ENCODE measurements around the gene EFCAB6.

Gene EFCAB6

DNA sequence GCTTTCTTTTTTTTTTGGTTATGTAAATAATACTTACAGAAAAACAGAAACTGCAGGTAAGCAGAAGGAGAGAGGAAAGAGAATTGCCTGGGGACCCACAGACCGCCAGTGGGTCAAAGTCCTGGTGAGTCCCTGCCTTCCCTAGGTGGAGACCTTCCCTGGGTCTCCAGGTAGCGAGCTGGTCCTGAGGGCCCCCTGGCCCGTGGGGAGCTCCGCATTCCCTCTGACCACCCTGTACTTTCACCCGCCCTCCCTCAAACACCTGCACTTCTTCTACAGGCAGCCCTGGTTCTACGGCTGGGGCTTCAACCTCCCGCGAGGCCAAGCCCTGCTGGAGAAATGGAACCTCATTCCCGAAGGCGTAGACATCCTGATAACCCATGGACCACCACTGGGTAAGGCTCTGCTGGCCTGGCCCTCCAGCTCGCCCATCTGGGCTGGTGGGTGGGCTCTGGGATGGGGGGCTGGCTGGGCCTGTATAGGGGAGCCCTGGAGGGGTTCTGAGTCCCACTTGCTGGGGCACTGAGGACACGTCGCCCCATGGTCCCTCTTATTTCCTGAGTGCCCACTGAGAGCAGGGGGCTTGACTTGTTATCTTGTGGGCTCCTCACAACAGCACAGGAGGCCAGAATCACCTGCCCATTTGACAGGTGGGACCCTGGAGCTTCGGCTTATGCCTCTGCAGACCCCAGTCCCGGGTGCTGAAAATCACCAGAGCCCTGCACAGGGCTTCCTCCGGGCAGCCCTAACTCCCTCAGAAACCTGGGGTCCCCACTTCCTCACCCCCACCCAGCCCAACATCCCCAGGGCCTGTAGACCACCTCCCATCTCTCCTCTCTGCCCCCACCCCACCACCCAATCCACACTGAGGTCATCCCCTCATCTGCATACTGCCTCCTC lies 313.9 kb downstream of the EFCAB6 start:
- DNase-seq, result no peak

- DNase-seq, result no peak
Measured at GRCh38 chr22:43493297-43493696, 318.8 kb downstream of the EFCAB6 start.

DNA sequence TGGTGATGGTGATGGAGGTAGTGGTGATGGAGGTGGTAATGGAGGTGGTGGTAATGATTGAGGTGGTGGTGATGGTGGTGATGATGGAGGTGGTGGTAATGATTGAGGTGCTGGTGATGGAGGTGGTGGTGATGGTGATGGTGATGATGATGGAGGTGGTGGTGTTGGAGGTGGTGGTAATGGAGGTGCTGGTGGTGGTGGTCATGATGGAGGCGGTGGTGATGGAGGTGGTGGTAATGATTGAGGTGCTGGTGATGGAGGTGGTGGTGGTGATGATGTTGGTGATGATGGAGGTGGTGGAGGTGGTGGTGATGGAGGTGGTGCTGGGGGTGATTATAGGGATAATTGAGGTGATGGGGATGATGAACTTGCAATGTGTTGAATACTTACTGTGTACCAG lies 320.4 kb downstream of the EFCAB6 start:
- no peak for DNase-seq

DNA sequence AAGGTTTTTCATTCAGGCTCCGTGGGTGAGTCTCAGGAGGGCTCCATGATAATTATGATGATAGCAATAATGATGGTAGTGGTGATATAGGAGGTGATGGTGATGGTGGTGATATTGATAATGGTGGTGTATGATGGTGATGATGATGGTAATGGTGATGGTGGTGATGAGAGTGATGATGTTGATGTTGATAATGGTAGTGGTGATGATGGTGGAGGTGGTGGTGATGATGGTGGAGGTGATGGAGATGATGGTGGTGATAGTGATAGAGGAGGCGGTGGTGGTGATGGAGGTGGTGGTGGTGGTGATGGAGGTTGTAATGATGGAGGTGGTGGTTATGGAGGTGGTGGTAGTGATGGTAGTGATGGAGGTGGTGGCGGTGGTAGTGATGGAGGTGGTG lies 320.9 kb downstream of the EFCAB6 start:
- no peak for DNase-seq

- no peak for DNase-seq
Measured at GRCh38 chr22:43490311-43490710, 321.8 kb downstream of the EFCAB6 start.

- DNase-seq, result no peak
Measured at GRCh38 chr22:43488937-43489336, 323.2 kb downstream of the EFCAB6 start.

DNA sequence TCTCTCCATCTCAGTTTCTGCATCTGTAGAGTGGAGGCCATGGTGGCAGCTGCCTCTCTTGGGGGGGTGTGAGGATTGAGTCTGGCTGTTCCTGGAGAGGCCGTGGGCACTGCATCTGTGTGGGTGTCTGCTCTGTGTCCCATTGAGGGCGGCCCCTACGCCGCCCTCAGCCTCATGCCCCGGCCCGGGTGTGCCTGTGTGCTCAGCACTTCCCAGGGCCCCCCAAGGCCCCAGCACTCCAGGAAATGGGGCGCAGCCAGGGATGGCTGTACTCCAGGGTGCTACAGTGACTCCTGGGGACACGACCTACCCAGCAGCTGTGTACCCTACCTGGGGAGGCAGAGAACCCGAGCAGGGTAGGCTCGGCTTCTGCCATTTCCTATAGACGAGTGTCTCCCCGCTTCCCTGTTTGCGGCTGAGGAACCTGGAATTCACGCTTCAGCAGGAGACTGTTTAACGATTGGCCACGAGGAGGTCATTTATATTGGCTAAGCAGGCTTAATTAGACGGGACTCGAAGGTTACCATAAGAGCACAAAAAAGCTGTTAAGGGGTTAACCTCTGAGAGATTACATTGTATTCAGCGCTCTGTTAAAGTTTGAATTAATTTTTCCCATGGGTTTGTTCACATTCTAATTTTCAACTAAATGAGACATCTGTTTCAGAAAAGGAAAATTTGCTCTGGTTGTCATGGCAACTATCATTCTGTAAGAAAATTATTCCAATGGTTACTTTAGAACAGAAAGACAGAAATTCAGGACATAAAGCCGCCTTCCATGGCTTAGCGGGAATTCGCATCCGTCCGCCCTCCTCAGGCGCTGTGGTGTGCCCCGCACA lies 323.9 kb downstream of the EFCAB6 start:
- no peak for DNase-seq

- DNase-seq, result no peak
Measured at GRCh38 chr22:43487311-43488030, 324.6 kb downstream of the EFCAB6 start.

DNA sequence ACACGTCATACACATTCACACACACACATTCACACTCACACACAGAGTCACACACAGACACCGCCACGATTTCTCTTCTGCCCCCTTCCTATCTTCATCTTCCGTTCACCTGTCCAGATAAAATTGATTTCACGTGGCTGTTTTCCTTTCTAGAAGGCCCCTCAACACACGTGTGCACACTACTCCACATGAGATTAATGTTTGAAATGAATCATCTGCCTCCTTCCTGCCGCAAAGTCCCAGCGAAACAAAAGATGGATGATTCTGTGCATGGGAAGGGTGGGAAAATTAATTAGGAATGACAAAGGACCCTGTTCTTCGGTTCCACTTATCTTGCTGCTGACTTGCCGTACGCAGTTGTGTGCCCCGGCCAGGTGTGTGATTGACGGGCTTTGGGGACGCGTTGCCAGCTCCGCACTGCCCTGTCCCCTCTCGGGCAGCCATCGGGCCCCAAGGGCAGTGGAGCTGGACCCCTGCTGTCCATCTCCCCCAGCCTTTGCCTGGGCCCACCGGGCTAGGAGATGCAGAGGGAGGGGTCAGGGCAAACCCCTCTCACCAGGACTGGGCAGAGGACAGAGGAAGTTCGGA lies 326.5 kb downstream of the EFCAB6 start:
- DNase-seq, result no peak

GRCh38 chr22:43484227-43484626 lies 327.9 kb downstream of the EFCAB6 start:
- no peak for DNase-seq

DNA sequence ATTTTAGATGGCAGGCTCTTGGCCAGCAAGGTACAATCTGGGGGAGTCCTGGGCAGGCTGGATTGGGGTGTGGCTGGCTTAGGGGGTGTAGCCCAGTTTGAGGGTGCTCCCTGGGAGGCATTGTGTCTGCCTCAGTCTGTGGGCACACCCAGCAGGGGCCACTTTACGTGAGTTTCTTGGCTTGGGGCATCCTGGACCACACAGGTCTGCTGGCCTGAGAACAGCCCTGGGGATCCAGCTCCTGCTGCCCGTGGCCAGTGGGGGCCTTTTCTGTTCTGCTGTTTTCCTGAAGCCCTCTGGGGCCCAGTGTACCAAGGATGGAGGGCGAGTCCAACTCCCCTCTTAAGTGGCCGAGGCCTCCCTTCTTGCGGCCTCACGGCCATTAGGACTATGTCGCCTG lies 328.4 kb downstream of the EFCAB6 start:
- DNase-seq, result no peak

DNA sequence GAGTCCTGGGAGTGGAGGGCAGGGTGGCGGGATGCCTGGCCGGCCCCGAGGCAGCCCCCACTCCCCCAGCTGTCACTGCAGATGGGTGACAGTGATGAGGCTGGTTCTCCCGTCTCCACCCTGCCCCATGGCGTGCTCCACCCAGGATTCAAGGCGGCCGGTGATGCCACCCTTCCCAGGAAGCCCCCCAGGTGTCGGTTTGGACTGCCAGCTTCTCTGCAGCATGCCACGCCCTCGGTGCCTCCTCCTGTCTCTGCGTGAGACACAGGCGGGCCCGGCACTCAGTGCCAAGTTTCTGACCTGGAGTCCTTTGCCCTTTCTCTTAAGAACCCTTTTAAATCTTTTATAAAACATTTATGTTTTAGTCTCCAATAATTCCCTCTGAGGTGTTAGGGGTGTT lies 328.8 kb downstream of the EFCAB6 start:
- no peak for DNase-seq

- no peak for DNase-seq
Measured at GRCh38 chr22:43482318-43482625, 329.8 kb downstream of the EFCAB6 start.

DNA sequence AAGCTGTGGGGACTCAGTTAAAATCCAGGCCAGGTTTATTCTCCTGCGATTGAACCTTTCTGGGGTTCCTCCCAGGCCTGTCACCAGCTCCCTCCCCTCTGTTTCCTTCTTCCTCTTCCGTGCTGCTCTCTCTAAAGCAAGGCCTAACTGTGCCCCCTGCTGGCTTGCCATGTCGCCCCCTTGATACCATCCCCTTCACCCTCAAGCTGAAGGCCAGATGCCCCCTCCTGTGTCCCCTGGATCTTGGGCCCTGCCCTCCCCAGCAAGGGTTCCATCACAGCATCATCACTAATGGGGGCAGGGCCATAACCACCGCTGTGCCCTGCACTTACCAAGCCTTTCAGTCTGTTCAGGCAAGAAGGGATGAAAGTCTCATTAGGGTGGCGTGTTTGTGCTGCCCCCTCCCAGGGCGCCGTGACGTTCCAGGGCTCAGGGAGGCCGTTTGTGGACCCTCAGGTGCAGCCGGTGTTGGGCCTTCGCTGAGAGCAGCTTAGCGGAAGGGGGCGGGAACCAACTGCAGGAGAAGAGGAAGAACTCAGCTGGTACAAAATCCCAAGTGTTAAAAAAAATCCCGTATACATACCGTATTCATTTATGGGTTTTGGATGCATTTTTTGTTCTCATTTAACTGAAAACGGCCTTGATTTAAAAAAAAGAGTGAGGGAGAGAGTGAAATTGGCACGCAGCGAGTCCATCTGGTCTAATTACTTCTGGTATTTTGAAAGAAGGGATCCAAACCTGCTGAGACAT lies 330.4 kb downstream of the EFCAB6 start:
- DNase-seq, result peak; percentile 21

DNA sequence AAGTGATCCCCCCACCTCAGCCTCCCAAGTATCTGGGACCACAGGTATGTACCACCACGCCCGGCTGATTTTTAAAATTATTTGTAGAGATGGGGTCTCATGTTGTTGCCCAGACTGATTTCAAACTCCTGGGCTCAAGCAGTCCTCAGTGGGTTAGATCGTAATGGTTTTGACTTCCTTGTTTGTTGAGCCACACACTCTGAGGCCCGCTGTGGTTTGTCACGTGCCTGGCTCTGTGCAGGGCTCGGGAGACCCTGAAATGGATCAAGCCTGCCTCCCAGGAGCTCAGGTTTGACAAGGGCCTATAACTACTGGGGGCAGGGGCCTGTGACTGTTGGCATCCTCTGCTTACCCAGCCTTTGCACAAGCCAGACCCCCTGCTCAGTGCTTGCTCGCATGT lies 332.1 kb downstream of the EFCAB6 start:
- DNase-seq, result no peak

DNA sequence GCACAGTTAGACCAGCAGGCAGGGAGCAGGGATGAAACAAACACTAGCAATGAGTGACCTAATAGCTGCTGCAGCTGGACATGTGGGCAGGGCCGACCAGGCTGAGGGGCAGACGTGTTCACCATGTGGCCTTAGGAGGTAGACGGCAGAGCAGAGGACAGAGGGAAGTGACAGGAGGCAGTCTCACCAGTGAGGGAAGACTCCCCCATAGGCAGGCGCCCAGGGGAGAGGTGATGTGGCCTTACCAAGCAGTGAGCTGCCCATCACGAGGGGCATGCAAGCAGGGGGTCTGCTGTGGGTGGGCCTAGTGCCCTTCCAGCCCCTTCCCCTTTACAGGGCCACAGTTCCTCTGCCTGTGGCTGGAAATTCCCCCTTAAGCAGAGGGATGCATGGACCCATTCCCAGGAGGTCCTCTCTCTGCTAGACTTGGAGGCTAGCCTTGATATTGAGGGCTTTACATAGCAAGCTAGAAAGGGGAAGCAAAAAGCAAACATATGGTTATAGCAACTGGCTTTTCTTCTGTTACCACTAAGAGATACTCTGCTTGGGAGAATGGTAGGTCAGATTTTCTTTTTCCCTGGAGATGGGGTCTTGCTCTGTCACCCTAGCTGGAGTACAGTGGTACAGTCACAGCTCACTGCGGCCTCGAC lies 332.7 kb downstream of the EFCAB6 start:
- DNase-seq, result no peak
